SIG-M5 (cell line): ENCODE data around the gene ROGDI.

ENCODE experiments used
- DNase-seq: peaks from one replicate; lab custom pipeline; 2025; lab: John Stamatoyannopoulos, UW

ROGDI gene

GRCh38 chr16:4814046-4814445, 11.6 kb upstream of the ROGDI start:
- no peak for DNase-seq

GRCh38 chr16:4813251-4814003, 11.0 kb upstream of the ROGDI start:
- no peak for DNase-seq

GRCh38 chr16:4811773-4812172, 9.3 kb upstream of the ROGDI start:
- no peak for DNase-seq

- DNase-seq: no peak
Measured at GRCh38 chr16:4811242-4811641, 8.8 kb upstream of the ROGDI start.

GRCh38 chr16:4806280-4806679, 3.8 kb upstream of the ROGDI start:
- no peak for DNase-seq

- DNase-seq: no peak
Measured at GRCh38 chr16:4805231-4805630, 2.8 kb upstream of the ROGDI start.

GRCh38 chr16:4803898-4804762, 1.7 kb upstream of the ROGDI start:
- DNase-seq: no peak

GRCh38 chr16:4803401-4803844, 990 bp upstream of the ROGDI start:
- no peak for DNase-seq

- DNase-seq: peak; percentile 56
Measured at GRCh38 chr16:4802659-4803287, 340 bp upstream of the ROGDI start.

- DNase-seq: no peak
Measured at GRCh38 chr16:4801051-4801961, 1.1 kb downstream of the ROGDI start.

GRCh38 chr16:4800290-4801041, 2.0 kb downstream of the ROGDI start:
- DNase-seq: no peak

- no peak for DNase-seq
Measured at GRCh38 chr16:4799171-4799855, 3.1 kb downstream of the ROGDI start.

- no peak for DNase-seq
Measured at GRCh38 chr16:4798456-4798855, 4.0 kb downstream of the ROGDI start.

GRCh38 chr16:4797805-4798252, 4.6 kb downstream of the ROGDI start:
- no peak for DNase-seq

- DNase-seq: no peak
Measured at GRCh38 chr16:4796982-4797804, 5.2 kb downstream of the ROGDI start.

GRCh38 chr16:4795828-4796572, 6.4 kb downstream of the ROGDI start:
- no peak for DNase-seq

- no peak for DNase-seq
Measured at GRCh38 chr16:4795181-4795827, 7.1 kb downstream of the ROGDI start, which contains the start of gene SMIM22. Gene SMIM22 (plus strand): TSS chr16:4795369. CDS start chr16:4795735, 366 bp downstream.

- DNase-seq: no peak
Measured at GRCh38 chr16:4792951-4793513, 9.4 kb downstream of the ROGDI start.
